COLO829 (cell line): ENCODE results near the gene CMC1.

Experiments
- DNase-seq: peaks from one replicate; pipeline ENCODE4 v3.0.0; 2012; ENCODE audit warnings: low spot score

The CMC1 gene

GRCh38 chr3:28300345-28300962 is 59.0 kb downstream of the CMC1 start:
- DNase-seq = no peak

DNA sequence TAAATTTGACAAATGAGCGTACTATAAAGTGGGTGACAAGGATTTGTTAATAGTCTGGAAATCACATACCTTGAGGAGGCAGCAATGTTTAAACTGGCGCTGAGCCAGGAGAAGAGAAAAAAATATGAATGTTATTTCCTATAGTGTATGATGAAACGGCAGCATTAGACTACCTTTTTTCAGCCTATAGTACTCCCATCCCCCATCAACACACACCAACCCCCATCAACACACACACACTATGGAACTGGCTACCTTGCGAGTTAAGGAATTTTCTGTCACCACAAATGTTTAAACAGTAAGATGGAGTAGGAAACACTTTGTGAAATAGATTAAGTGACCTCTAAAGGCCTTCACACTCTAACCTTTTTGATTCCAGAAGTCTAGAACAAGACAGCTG is 60.3 kb downstream of the CMC1 start:
- DNase-seq = no peak

DNA sequence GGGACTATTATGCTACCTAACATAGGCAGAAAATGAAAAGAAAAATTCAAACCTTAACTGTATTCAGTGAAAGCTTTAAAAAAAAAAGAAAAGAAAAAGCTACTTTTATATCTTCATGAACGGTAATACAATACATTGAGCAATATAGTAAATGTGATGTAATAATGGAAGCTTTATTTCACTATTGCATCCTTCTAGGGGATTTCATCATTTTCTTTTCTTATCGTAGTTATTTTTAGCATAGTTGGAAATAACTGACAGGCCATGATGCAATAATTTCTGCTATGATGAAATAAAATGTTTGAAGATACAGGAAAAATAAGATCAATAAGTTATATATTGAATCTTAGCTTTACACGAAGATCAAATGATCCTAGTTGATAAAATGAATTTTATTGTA is 66.8 kb downstream of the CMC1 start:
- DNase-seq = no peak

DNA sequence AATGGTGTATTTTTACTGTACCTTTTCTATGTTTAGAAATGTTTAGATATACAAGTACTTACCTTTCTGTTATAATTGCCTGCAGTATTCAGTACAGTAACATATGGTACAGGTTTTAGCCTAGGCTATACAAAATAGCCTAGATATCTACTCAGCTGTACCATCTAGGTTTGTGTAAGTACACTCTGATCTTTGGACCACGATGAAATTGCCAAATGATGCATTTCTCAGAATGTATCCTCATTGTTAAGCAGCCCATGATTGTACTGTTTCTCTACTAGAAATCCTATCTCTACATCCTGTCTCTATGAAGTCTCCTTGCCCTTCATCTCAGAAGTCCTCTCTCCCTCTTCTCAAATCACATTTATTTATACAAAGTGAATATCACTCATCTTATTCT is 74.3 kb downstream of the CMC1 start:
- DNase-seq = no peak

- DNase-seq = no peak
Observed at GRCh38 chr3:28316226-28316625, 74.8 kb downstream of the CMC1 start.

- peak; percentile 66 for DNase-seq
Observed at GRCh38 chr3:28317438-28318022, 76.1 kb downstream of the CMC1 start.

DNA sequence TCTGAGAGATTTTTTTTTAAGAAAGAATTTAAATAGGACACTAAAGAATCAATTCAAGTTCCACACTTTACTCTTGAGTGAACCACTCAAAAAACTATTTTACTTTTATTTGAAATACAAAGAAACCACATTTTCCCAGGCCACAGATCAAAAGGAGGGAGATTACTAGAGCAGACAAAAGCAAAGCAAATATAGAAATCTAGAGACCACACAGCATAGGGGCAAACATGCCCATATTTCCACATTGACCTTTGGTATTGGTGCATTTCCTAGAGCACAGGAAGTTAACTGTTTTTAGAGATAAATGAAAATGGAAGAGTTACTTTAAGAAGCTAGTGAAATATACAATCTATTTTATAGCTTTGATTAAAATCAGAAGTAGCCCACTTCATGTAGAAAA is 79.6 kb downstream of the CMC1 start:
- no peak for DNase-seq

GRCh38 chr3:28322464-28322863 is 81.0 kb downstream of the CMC1 start:
- DNase-seq = no peak

DNA sequence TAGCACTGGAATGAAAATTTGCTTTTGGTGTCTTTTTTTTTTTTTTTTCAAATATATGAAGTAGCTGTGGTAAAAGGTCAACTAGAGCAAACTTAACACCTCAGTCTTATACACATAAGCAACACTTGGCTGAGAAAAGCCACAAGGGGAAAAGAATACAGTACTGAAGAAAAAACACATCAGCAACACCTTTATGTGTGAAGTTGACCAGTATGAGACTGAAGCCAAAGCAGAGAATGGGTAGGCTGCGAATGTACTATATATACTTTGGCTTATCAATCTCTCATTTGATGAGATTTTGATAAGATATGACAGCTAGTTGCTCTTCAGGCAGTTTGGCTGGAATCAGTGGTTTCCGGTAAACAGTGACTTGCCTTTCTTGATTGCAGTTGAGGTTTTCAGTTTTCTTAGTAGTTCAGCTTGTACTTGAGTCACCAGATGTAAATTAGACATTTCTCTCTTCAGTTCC is 85.1 kb downstream of the CMC1 start:
- DNase-seq = no peak

DNA sequence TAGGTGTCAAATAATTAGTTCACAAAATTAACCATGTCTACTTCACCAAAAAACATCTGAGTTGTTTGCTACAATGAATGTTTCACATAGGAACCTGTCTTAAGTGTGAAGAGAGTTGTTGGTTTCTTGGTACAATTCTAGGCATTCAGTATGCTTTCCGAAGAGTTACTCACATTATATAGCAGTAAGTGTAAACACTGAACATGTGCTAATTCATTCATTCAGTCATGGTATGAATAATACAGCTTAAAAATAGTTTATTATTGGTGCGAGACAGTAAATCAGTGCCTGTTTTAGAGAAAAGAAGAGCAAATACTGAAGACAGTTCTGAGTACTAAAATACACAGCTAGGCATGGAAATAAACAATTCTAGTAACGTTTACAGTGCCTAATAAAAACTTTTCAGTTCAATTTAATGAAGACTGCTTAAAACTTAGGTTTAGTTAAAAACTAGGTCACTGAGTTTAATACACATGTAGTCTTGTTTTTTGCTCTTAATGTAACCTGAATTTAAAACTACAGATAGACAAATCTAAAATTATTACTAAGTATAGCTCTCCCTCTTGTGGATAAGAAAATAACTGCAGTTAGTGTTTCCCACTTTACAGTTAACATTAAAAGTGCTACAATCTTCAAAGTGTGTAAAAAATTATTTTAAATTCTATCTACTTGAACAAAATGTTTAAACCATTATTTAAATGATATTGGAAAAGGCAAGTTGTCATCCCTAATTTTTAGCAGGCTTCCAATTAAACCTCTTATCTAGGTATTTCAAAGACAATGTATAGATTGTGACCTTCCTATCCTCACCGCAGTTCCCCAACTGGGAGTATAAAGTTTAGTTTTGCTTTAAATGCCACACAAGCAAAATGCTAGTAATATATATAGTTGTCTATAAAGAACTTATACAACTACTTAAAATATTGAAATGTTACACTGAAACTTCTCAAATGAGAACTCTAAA is 87.1 kb downstream of the CMC1 start:
- DNase-seq = no peak

DNA sequence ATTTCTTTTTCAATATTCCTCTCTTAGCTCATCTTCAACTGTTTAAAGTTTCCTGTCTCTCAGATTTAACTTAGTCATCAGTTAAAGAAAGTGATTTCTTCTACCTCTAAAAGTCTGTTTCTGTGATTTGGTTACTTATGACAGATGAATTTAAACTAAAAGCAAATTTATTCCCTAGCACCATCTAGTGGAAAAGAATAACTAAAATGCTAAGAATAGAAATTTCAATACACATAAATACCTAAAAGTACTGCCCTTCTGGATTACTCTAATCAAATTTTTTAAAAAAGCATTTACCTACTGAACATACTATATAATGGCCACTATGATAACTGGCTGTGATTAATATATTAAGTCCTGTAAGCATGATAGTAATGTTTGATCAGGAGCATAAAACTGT is 93.1 kb downstream of the CMC1 start:
- DNase-seq = no peak

DNA sequence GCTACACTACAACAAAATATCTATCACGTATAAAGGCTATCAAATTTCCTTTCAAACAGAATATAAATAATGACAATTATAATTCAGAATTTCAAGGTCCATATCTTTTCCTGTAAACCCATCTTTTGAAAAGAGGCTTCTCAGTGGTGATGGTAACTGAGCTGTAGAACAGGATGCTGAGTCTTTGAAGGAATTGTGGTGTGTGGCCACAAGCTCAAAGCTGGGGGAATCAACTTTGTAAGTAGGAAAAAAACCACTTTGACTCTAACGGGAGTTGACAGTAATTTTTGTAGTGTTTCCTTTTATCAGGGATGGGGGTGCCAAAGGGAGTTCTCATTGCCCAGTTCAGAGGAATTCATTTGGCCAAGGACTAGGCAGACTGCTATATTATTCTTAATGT is 93.8 kb downstream of the CMC1 start:
- DNase-seq = no peak

GRCh38 chr3:28337230-28337629 is 95.8 kb downstream of the CMC1 start:
- DNase-seq = no peak

DNA sequence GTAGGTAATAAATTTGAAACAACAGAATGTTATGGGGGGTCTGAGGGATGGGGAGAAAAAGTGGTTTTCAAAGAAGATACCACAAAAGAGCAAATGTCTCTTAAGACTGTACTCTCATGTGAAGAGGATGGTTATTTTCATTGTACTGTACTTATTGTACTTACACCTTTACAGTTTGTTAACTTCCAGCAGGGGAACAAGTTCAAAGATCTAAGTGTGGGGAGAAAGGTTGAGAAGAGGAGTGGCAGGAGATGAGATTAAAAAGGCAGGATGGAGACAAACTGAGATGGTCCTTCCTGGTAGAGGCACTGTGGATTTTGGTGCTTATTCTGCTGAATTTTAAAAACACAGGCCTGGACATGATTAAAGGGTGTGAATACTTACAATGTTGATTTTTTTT is 101.7 kb downstream of the CMC1 start:
- DNase-seq = no peak

GRCh38 chr3:28345690-28346089 is 104.3 kb downstream of the CMC1 start:
- DNase-seq = no peak

DNA sequence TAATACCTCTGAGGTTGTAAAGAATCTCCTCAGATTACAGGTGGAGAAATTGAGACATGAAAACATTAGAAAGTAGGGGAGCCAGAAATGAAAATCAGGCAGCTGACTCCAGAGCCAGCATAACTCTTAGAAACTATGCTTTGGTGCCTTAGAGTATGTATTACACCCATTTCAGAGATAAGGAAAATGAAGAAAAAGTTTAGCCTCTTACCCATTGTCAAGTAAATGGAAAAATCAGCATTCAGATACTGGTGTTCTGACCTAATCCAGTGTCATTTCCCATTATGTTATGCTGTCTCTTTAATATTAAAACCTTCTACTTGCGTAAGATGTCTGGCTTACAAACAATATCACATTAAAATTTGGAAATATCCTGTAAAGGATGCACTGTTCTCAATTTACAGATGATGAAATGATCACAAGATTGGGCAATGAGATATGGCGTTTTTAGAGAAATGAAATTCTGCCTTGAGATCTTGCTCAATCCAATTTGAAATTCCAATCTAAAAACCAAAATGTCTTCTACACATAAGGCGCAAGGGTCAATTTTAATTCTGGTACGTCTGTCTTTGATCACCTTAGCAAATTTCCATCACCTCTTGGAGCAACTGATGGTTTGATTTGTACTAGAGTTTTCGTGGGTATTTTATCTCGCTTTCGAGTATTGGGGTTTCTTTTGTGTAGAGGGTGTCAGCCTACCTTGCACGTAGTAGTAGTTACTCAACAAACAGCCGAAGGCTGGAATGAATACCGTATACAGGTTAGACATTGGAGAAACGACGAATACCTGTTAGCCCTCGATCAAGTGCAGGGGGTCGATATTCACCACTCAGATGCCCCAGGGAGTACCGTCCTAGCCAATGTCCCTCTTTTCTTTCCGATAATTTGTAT is 106.2 kb downstream of the CMC1 start:
- DNase-seq = no peak

GRCh38 chr3:28348265-28348628 is 106.8 kb downstream of the CMC1 start:
- DNase-seq = no peak

GRCh38 chr3:28348629-28349468 is 107.4 kb downstream of the CMC1 start, which contains the start of the genes AZI2 and ZCWPW2:
Gene AZI2, minus strand, starts transcription at chr3:28348824. Its CDS starts 8,207 bp downstream, at chr3:28340617.
Gene ZCWPW2, plus strand, starts transcription at chr3:28348721. Its CDS starts 64,348 bp downstream, at chr3:28413069.
- DNase-seq = peak; percentile 84

- no peak for DNase-seq
Observed at GRCh38 chr3:28349469-28350000, 108.1 kb downstream of the CMC1 start.
